Stimulated activated CD4-positive, alpha-beta T cell treated with anti-CD3 and anti-CD28 coated beads, Interleukin-2, amount 100 ng/mL, for 48 hours (primary cell): ENCODE measurements around the gene LAGE3.
A peak's percentile ranks its signal among the peaks of the same experiment; 100 is the strongest.

Source experiments
- DNase-seq, 2 donors: peaks; one replicate each; pipeline ENCODE4 v3.0.0-alpha.2; 2020

LAGE3 gene

GRCh38 chrX:154431341-154431740 is 47.7 kb downstream of the LAGE3 start:
- DNase-seq: no peak

- no peak for DNase-seq
Measured at GRCh38 chrX:154430916-154431315, 48.2 kb downstream of the LAGE3 start.

- no peak for DNase-seq
Measured at GRCh38 chrX:154430479-154430878, 48.6 kb downstream of the LAGE3 start.

GRCh38 chrX:154429711-154430110 is 49.4 kb downstream of the LAGE3 start:
- DNase-seq: no peak

- DNase-seq: peak; percentile 77 to 80
Measured at GRCh38 chrX:154428176-154429171, 50.6 kb downstream of the LAGE3 start, which contains the start of gene ATP6AP1. Gene ATP6AP1 (plus strand): TSS chrX:154428677. CDS start chrX:154428693, 16 bp downstream.
